GM21515 (cell line): Measurements from ENCODE around the gene ITPR2.
A peak's percentile ranks its signal among the peaks of the same experiment; 100 is the strongest.

Experiments used
- ATAC-seq: cut with Tn5 transposase; IDR thresholded peaks from one replicate; pipeline ENCODE4 v1.9.1; 2021; ENCODE audit not compliant: unreplicated experiment

The ITPR2 gene

GRCh38 chr12:26373606-26374495, 459.1 kb downstream of the ITPR2 start:
- no peak for ATAC-seq

- ATAC-seq: no peak
Measured at GRCh38 chr12:26372866-26373265, 460.1 kb downstream of the ITPR2 start.

DNA sequence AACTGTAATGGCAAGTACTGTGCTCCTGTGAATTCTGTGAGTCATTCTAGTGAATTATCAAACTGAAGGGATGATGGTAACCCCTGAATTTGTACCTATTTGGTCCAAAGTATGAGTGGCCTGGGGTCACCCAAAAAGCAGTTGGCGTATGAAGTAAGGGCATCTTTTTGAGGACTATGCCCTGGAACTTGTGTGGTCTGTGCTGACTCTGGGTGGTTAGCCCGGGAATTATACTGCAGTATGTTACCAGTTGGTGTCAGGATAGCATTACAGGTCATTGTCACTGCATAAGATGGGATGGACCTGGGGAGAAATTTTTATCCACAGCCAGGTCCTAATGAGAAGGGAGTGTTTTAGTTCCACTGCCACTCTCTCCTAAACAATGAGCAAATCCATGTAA, 462.9 kb downstream of the ITPR2 start:
- no peak for ATAC-seq

DNA sequence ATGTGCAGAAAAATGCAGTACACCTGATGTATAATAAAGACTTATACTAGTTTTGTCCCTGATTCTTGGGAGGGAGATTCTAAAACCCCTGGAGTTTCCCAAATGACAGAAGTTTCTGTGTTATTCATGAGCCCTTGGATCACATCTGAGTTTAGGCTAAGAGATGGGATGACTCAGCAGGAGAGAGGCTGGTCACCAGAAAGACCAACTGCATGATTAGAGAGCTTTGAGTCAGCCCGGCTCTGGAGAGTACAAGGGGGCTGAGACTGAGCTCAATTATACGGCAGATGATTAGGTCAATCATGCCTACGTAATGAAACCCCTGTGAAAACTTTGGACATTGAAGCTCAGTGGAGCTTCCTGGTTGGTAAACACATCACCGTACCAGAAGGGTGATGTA, 463.4 kb downstream of the ITPR2 start:
- ATAC-seq: no peak

GRCh38 chr12:26367991-26368730, 464.8 kb downstream of the ITPR2 start:
- no peak for ATAC-seq

- ATAC-seq: no peak
Measured at GRCh38 chr12:26361964-26362363, 471.0 kb downstream of the ITPR2 start.

GRCh38 chr12:26360062-26360461, 472.9 kb downstream of the ITPR2 start:
- no peak for ATAC-seq

DNA sequence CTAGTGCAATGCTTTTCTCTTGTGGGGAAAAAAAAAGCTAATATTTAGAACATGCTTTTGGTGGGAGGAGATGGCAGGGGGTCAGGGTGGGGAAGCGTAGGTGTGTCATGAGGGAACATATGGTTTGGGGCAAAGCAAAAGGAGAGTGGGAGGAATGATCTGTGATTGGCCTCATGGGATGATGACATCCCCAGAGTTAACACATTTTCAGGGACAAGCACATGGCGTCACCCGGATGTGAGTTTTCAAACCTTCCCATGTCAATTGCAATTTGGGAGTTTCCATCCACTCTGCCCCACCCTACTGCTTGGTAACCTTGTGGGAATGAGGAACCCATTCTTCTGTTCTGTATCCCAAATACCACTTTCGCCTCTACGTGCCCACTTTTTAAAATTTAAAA, 473.4 kb downstream of the ITPR2 start:
- no peak for ATAC-seq

- no peak for ATAC-seq
Measured at GRCh38 chr12:26358651-26359050, 474.3 kb downstream of the ITPR2 start.

- no peak for ATAC-seq
Measured at GRCh38 chr12:26347300-26347699, 485.7 kb downstream of the ITPR2 start.

- ATAC-seq: no peak
Measured at GRCh38 chr12:26346736-26347135, 486.3 kb downstream of the ITPR2 start.

GRCh38 chr12:26345471-26346003, 487.5 kb downstream of the ITPR2 start:
- ATAC-seq: no peak

GRCh38 chr12:26341491-26341890, 491.5 kb downstream of the ITPR2 start:
- ATAC-seq: no peak

GRCh38 chr12:26340649-26341048, 492.3 kb downstream of the ITPR2 start:
- peak; percentile 64 for ATAC-seq

GRCh38 chr12:26339976-26340375, 493.0 kb downstream of the ITPR2 start:
- no peak for ATAC-seq

- ATAC-seq: no peak
Measured at GRCh38 chr12:26338586-26339572, 494.1 kb downstream of the ITPR2 start.

GRCh38 chr12:26335651-26336050, 497.3 kb downstream of the ITPR2 start:
- ATAC-seq: no peak

DNA sequence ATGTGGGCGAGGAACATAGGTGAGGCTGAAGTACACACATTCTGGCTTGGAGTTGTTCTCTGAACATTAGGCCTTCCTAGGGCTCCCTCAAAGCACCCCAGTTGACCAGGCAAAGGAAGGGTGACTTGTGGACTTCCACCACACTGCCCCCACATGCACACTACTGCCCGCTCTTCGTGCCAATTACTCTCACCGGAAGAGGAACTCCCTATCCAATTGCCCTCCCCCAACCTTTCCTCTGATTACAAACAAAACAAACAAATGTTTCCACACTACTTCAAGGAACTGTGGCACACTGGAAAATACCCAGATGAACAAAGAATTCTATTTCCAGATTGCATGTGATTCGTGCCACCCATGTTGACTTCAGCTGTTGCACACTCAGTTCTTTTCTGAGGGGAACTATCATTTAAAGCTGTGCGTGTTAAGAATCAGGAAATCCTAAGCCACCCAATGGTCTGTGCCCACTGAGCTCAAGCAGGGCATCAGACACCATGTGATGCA, 498.3 kb downstream of the ITPR2 start:
- no peak for ATAC-seq

DNA sequence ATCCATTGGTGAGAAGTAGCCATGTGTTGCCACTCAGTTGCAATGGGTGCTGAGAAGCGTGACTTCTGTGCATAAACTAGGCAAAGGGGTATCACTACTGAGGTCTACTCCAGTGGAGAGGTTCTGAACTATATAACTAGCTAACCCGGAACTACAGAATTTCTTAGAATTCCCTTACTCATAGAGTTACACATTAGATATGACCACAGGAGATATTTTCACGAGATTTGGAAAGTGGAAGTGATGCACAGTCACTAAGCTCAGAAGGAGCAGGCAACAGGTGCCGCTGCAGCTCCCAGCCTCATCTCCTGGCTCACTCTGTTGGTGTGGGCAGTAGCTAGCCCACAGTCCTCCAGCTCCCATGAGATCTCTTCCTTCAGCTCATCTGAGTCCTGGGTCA, 501.0 kb downstream of the ITPR2 start:
- no peak for ATAC-seq

GRCh38 chr12:26331136-26331535, 501.9 kb downstream of the ITPR2 start:
- no peak for ATAC-seq
